ENCODE data around the gene OPTC.

GRCh38 chr1:203454986-203455471, 38.9 kb upstream of the OPTC start:
- TF ChIP-seq CTCF (IDR thresholded peaks at IDR 0.05) (no peak), POLR2A (IDR thresholded peaks at IDR 0.05) (no peak)
